Neutrophil (primary cell): Measurements from ENCODE around the gene ASTN2.

Experiments
- H3K27ac ChIP-seq: fragments of 200-600 bp; sonication (generic); 2 replicates; pipeline ENCODE4 v1.5.1; 2016; ENCODE audit warnings: mild to moderate bottlenecking, moderate library complexity
- H3K27me3 ChIP-seq: fragments of 200-600 bp; sonication (generic); 2 replicates; pipeline ENCODE4 v1.6.0; 2016; ENCODE audit warnings: mild to moderate bottlenecking
- H3K36me3 ChIP-seq: fragments of 200-600 bp; sonication (generic); 2 replicates; pipeline ENCODE4 v1.5.1; 2017
- H3K4me1 ChIP-seq, 2 experiments: fragments of 200-600 bp in 1 of 2; sonication (generic) in 1 of 2; 1 replicate in 1 of 2; 2 replicates in 1 of 2; pipeline versions ENCODE4 v1.5.1 to v1.6.1; 2013 to 2016; ENCODE audit warnings: low read depth in 1 of 2, low read length in 1 of 2, mild to moderate bottlenecking in 1 of 2, moderate library complexity in 1 of 2; ENCODE audit not compliant: control insufficient read depth in 1 of 2, insufficient read depth in 1 of 2
- H3K4me3 ChIP-seq, 2 experiments: fragments of 200-600 bp in 1 of 2; sonication (generic) in 1 of 2; 1 replicate in 1 of 2; 2 replicates in 1 of 2; pipeline ENCODE4 v1.5.1; 2013 to 2016; ENCODE audit warnings: low read depth in 1 of 2, low read length in 1 of 2, mild to moderate bottlenecking in 1 of 2, moderate library complexity in 1 of 2
- H3K9me3 ChIP-seq: fragments of 200-600 bp; sonication (generic); 2 replicates; pipeline ENCODE4 v1.5.1; 2016
- TF ChIP-seq, protein P1 (sequence below): fragments of 200-600 bp; sonication (generic); IDR thresholded peaks from 2 replicates; pipeline ENCODE4 v1.5.1; 2016; ENCODE audit warnings: antibody characterized with exemption

ASTN2 gene

DNA sequence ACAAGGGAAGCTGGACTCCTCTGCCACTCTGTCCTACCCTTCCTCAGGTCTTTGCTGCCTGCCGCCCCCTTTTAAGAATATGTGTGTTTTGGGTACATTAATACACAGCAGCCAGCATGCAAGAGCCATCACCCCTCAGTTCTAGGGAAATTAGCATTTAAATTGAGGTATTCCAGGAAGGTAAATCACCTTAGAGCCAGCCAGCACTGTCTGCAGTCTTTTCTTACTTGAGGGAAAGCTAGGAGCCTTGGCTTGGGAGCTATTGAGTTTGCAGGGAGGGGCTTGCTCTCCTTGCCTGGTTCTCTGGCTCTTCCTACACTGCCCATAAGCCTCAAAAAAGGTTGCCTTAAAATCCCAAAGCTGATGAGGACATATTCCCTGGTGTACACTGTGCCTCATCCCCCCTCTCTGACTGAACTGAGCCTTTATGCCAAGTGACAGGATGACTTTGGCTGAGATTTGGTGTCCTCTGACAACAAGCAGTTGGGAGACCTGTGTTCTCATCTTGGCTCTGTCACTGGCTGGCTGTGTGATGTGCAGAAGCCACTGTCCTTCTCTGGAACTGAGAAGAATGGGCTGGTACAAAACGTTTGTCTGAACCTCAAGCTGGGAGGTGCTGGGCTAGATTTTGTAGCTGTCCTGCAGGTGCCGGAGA lies 673.6 kb downstream of the ASTN2 start:
- Histone ChIP-seq H3K27me3 (no peaks in the 10 kb centered on the region), H3K4me1 (no peaks in the 10 kb centered on the region), H3K4me3 (no peak overlapping the region), H3K9me3 (no peaks in the 10 kb centered on the region), H3K27ac (no peak overlapping the region), H3K36me3 (no peaks in the 10 kb centered on the region)
- TF ChIP-seq, protein P1, sequence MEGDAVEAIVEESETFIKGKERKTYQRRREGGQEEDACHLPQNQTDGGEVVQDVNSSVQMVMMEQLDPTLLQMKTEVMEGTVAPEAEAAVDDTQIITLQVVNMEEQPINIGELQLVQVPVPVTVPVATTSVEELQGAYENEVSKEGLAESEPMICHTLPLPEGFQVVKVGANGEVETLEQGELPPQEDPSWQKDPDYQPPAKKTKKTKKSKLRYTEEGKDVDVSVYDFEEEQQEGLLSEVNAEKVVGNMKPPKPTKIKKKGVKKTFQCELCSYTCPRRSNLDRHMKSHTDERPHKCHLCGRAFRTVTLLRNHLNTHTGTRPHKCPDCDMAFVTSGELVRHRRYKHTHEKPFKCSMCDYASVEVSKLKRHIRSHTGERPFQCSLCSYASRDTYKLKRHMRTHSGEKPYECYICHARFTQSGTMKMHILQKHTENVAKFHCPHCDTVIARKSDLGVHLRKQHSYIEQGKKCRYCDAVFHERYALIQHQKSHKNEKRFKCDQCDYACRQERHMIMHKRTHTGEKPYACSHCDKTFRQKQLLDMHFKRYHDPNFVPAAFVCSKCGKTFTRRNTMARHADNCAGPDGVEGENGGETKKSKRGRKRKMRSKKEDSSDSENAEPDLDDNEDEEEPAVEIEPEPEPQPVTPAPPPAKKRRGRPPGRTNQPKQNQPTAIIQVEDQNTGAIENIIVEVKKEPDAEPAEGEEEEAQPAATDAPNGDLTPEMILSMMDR = no peak

DNA sequence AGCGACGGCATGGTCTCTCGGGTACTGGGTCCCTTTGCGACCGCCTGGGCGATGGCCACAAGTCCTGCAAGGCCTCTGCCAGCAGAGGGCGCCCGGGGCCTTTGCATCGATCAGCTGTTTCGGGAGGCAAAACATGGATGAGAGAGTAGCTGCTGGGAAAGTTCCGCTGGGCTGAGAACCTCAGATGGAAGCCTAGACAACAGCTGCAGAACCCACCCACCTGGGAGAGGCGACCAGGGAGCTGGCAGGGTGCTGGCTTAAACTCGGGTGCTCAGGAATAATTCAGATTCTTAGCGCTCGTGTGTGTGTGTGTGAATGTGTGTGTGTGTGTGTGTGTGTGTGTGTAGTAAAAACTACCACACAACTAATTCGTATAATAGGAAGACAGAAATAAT lies 677.7 kb downstream of the ASTN2 start:
- Histone ChIP-seq H3K27me3 (no peaks in the 10 kb centered on the region), H3K27ac (no peak overlapping the region), H3K4me3 (no peak overlapping the region)

DNA sequence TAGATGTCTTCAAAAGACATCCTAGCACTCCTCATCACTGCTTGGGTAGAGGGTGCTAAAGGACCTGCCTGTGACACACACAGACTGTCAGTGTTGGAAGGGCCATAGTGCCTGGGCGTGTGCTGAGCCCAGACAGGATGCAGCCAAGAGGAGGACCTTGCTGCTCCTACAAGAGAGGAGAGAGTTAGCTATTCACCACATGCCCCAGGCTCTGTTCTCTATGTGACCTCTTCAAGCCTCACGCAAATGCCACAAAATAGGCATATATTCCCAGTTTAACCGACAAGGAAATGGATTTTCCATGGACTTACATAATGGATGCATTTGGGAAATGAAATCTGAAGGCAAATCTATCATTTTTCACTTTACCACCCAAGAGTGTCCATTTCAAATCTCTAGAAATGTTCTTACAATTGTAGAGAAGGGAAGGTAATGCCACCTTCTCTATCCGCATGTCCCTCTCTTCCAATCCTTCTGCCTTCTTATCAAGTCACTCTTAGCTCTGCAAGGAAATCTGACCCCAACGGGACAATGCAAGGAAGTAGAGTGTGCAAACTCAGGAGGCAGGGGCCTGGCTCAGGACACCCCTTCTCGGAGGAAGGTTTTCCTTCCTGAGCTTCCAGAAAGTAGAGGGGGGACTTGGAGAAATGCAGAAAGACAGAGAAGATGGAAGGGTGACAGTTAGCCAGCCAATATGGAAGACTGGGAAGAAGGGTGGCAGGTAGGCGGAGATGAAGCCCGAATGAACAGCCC lies 678.3 kb downstream of the ASTN2 start:
- Histone ChIP-seq H3K4me3 (no peak overlapping the region), H3K27ac (no peak overlapping the region), H3K4me1 (no peaks in the 10 kb centered on the region), H3K9me3 (no peaks in the 10 kb centered on the region), H3K36me3 (no peaks in the 10 kb centered on the region), H3K27me3 (no peaks in the 10 kb centered on the region)
- TF ChIP-seq, protein P1 = no peak

More for the DNA sequence above, 677.7 kb downstream of the ASTN2 start:
- Histone ChIP-seq H3K4me1 (no peaks in the 10 kb centered on the region), H3K36me3 (no peaks in the 10 kb centered on the region), H3K9me3 (no peaks in the 10 kb centered on the region)
- TF ChIP-seq, protein P1 = no peak

DNA sequence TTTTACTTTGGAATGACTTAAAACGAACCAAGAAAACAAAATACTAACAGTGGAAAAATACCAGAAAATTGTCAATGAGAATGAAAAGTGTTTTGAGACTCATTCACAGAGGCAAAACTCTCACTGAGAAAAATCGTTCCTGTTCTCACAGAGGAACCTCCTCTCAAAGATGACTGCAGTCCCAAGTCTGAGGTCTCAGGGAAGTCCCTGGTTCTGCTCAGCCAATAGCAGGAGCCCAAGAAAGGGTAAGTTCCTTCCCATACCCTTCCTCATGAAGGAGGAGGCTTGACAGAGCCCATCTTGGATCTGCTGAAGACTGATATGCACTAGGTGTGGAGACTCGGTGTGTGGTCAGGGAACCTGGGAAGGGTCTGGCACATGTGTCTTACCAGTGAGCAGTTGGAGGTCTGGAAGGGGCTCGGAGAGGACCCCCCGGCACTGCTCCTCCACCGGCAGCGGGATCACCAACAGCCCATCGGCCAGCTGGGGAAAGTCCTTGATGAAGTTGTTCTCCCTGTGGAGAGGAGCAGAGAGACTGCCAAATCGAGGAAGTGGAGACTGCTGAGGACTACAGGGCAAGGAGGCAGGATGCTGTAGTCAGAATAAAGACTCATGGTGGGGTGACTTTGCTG lies 681.7 kb downstream of the ASTN2 start:
- Histone ChIP-seq H3K36me3 (no peaks in the 10 kb centered on the region), H3K27me3 (no peaks in the 10 kb centered on the region), H3K4me1 (no peaks in the 10 kb centered on the region), H3K9me3 (no peaks in the 10 kb centered on the region), H3K27ac (no peak overlapping the region), H3K4me3 (no peak overlapping the region)
- TF ChIP-seq, protein P1 = no peak

DNA sequence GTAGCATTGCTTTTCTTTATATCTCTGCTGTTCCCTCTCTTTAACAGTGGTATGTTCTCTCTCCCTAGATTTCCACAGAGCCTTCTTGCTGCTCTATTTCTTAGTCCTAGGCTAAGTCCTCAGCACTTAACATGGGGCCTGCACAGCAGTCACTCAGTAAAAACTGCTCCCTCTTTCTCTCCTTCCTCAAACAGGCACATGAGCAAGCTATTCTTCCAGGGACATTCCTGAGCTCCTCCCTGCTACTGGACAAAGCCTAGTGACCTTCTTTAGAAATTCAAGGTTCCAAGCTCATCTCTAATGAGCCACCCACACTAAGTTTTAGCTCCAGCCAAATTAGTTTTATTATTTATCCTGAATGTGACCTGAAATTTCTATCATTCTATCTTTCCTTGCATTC lies 688.3 kb downstream of the ASTN2 start:
- TF ChIP-seq, protein P1 = no peak
- Histone ChIP-seq H3K27me3 (no peaks in the 10 kb centered on the region), H3K9me3 (no peaks in the 10 kb centered on the region), H3K27ac (no peak overlapping the region), H3K4me3 (no peak overlapping the region), H3K36me3 (no peaks in the 10 kb centered on the region), H3K4me1 (no peaks in the 10 kb centered on the region)
